NCI-H510A (cell line): ENCODE measurements around the gene LIMD2.

ENCODE experiments used
- DNase-seq: peaks from one replicate; lab custom pipeline; 2025; lab: John Stamatoyannopoulos, UW

The LIMD2 gene

GRCh38 chr17:63681530-63681929 lies 18.4 kb downstream of the LIMD2 start:
- DNase-seq = no peak

DNA sequence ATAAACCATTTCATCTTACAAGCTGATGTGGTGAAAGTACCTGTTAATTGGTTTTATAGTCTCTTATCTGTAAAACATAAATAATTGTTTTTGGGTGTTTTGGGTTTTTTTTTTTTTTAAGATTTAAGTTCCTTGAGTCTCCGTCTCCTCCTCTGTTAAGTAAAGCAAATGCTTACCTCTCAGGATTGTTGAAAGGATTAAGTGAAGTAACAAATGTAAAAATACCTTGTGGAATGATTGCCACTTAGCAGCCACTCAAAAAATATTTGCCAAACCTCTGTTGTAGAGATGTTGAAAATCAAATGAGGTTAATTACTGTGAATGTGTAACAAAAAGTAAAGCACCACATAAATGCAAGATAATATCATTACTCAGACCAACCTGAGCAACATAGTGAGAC lies 19.2 kb downstream of the LIMD2 start:
- DNase-seq = no peak

DNA sequence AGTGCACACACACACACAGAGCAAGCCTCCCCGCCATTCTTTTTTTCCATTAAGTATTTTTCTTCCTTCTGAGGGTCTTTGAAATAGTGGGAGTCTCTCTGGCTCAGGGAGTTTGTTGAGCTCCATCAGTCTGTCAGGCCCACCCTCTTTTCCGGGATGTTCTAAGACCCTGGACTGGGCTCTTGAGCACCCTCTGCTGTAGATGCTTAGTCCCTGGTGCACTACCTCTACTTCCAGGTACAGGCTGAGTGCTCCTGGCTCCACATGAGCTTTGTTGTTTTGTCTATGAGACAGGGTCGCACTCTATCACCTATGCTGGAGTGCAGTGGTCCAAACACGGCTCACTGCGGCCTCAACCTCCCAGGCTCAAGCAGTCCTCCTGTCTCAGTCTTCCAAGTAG lies 20.7 kb downstream of the LIMD2 start:
- DNase-seq = no peak

- no peak for DNase-seq
Observed at GRCh38 chr17:63676584-63676983, 23.3 kb downstream of the LIMD2 start.

DNA sequence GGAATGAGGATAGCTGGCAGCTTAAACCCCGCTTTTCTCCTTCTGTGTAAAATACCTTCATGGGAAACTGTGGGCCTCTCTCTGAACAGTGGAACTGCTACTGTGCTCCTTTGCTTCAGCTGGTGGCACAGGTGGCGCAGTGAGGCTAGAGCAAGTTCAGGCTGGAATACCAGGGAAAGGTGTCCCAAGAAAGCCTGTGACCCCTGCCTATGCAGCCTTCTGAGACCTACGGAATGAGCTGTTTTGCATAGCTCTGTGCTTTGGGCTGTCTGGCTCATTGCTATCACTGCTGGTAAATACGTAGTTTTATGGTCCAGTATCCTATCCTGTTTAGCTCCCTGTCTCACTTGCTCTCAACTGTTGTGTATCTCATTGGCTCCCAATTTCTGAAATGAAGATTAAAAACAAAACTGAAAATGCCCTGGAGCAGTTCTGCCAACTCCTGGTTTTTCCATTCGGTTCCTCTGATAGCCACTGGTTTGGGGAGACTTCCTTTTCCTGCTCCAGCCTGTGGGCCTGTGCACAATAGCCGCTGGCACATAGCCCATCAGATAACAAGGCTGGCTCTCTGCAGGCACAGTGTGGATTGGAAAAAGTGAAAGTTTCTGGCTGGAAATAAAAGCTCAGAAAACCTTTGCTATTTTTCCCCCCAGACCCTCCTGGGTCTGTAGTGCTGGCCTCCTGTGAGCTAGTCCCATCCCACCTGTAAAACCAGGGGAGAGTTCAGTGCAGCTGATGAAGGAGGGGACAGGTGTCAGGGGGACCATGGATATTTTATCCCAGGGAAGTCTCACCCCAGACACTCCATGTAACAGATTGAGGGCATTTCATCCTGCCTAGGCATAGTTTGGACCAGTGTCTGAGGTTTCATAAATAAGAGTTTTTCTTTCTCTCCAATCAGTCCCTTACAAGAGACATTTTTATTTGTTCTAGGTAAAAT lies 24.0 kb downstream of the LIMD2 start:
- DNase-seq = no peak

- DNase-seq = no peak
Observed at GRCh38 chr17:63675231-63675606, 24.7 kb downstream of the LIMD2 start.

- DNase-seq = no peak
Observed at GRCh38 chr17:63672856-63673255, 27.1 kb downstream of the LIMD2 start.

DNA sequence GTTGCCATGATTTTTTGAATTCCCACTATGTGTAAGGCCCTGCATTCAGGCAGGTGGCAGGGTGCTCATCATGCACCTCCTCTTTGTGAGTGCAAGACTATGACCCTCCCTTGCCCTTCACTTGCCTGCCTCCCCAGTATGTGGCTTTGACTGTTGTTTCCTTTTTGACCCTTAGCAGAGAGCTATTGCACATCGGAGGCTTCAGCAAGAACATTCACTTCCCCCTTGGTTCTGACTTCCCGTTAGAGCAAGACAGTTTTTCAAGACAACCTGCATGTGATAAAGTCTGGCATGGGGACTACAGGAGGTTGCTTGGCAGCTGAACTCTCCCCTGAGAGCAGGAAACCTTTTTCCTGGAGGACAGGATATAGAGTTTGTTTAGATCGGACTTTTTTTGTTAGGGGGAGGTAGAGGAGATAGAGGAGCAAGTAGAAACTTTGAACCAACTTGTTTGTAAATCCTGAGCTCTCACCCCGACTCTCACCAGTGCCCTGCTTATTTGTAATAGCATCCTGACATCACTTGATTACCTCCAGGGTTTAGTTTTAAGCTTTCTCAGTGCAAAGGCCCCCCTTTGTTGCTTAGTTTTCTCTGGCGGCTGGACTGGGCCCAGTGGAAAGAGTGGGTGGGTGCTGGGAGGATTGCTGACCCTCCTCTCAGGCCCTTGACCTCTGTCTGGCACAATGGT lies 34.3 kb downstream of the LIMD2 start:
- DNase-seq = no peak

DNA sequence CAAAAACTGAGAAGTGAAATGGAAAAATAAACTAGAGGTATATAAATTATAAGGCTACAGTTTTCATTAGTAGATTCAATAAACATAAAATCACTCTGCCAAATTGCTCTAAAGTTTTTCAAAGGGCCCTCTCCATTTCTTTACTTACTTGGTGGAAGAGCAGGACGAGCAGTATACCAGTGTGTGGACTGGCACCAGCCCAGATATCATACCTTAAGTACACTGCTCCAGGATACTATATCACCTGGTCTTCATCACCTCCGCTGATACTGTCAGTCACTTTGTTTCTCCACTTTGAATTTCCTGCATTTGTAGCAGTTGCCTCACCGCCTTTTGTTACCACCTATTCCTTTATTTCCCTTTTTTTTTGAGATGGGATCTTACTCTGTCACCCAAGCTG lies 40.1 kb downstream of the LIMD2 start:
- DNase-seq = no peak

- DNase-seq = no peak
Observed at GRCh38 chr17:63658366-63658765, 41.6 kb downstream of the LIMD2 start.

- DNase-seq = no peak
Observed at GRCh38 chr17:63657786-63658185, 42.1 kb downstream of the LIMD2 start.

- DNase-seq = no peak
Observed at GRCh38 chr17:63653050-63653449, 46.9 kb downstream of the LIMD2 start.

- DNase-seq = no peak
Observed at GRCh38 chr17:63652106-63652505, 47.8 kb downstream of the LIMD2 start.

DNA sequence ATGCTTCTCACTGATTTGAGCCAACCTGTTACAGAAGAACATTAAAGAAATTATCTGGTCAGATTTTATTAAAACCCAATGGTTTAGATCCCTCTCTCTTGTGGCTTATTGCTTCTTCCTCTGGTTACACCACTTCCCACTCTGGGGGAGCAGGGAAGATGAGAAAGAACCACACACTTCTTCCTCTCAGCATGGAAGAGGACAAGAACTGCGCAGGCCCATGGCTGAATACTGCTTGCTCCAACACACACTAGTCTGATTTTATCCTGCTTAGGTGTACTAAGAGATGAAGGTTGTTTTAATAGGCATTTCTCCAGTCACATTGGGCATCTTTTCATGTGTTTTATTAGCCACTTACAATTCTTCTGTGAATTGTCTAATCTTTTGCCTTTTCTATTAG lies 50.1 kb downstream of the LIMD2 start:
- DNase-seq = no peak

- no peak for DNase-seq
Observed at GRCh38 chr17:63647936-63648335, 52.0 kb downstream of the LIMD2 start.

DNA sequence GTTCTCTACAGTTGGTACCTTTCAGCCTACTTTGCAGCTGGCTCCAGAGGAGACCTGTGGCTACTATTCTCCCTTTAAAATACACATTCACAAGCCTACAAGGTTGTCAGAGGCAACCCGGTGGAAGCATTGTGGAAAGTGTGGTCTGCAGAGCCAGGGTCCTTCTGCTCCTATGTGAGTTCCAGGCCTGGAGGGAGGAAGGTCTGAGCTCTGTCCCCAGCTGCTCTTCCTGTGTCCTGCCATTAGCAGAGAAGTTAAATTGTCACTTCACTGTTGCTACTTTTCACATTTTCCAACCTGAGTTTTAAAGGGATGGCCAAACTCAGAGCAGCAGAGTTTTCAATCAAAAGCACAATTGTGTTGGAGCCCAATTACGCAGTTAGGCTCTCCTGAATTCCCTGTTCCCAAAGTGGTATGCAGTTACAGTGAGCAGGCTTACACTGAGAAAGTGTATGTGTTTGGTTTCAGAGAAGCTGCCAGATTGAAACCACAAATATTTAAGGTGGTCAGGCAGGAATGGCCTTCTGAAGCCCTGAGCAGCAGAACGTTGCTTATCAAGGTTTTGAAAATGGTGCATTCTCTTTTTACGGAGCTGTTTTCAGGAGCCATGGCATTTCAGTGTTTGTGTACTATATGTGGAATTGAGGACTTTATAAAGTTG lies 52.7 kb downstream of the LIMD2 start:
- no peak for DNase-seq

DNA sequence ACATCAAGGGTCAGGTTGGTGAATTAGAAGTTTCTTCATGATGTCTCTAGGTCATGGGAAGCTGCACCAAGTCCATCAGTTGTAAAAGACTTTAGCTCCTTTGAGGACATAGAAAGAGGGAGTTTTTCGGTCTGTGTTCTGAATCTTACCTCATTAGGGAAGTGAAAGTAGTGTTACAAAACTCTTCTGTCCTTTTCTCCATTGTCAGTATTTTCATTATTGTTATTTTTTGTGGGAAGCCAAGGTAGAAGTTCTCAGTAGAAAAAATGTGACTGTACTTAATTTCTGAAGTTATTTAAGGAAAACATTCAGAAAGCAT lies 53.5 kb downstream of the LIMD2 start:
- no peak for DNase-seq
